HCT116 (cell line): ENCODE data around the gene TP53TG5. TPM values are rescaled to one million over a fixed set of nuclear protein-coding genes. Genes with fewer than 3 reads are reported as not detected.

ENCODE experiments used
- ATAC-seq: fragments of 200-7000 bp; cut with Tn5 transposase; 2 replicates; pipeline ENCODE4 v1.9.1; 2020; ENCODE audit warnings: mild to moderate bottlenecking, moderate library complexity
- BruUV-seq: library from RNA; stranded (reverse); fragments of 400-500 nt; replicated peaks from 2 replicates; lab custom pipeline; 2021; lab: Mats Ljungman, UMichigan
- CTCF ChIA-PET: fragments of 300-600 bp; sonication (Branson Sonifier 250); formaldehyde crosslinking; loops from one replicate; lab custom pipeline; 2021; ENCODE audit warnings: antibody characterized with exemption; lab: Charles Lee
- POLR2A ChIA-PET: fragments of 300-600, 350-600 bp; sonication (Branson Sonifier 250); formaldehyde crosslinking; loops from one replicate; lab custom pipeline; 2021; ENCODE audit warnings: antibody characterized with exemption; lab: Charles Lee
- RAD21 ChIA-PET, 2 experiments: fragments of 300-600 bp; sonication (Branson Sonifier 250); formaldehyde crosslinking; loops; one replicate each; lab custom pipeline; 2023; ENCODE audit warnings: low total read pairs in 2 of 2; ENCODE audit not compliant: uncharacterized antibody in 2 of 2, unreplicated experiment in 2 of 2, low non-redundant PET in 1 of 2; lab: Charles Lee
- DNase-seq: peaks from one replicate; pipeline ENCODE4 v3.0.0-alpha.2; 2010; ENCODE audit warnings: low read depth, low spot score
- H2AFZ ChIP-seq: fragments of 200-600 bp; shearing (Covaris generic), sonication (generic); 2 replicates; pipeline ENCODE4 v1.6.1; 2017; ENCODE audit warnings: low read depth, mixed run types, mixed read lengths, antibody characterized with exemption, low read length; ENCODE audit not compliant: poor library complexity, severe bottlenecking
- H3K27ac ChIP-seq: 2 replicates; pipeline ENCODE4 v1.5.1; 2012; ENCODE audit warnings: low read depth, low read length
- H3K27me3 ChIP-seq: fragments of 200-600 bp; sonication (generic); 2 replicates; pipeline ENCODE4 v1.6.1; 2016; ENCODE audit warnings: mixed run types, low read length, mixed read lengths; ENCODE audit not compliant: insufficient read depth
- H3K36me3 ChIP-seq, 2 experiments: fragments of 200-500 bp in 1 of 2; fragments of 200-600 bp in 1 of 2; sonication (Bioruptor generic) in 1 of 2; sonication (generic) in 1 of 2; 2 replicates each; pipeline versions ENCODE4 v1.5.1 to v1.6.1; 2014 to 2016; ENCODE audit warnings: low read length in 2 of 2, inconsistent platforms in 1 of 2, mixed read lengths in 1 of 2, mixed run types in 1 of 2; ENCODE audit not compliant: insufficient read depth in 2 of 2, control insufficient read depth in 1 of 2
- H3K4me1 ChIP-seq, 2 experiments: fragments of 200-600 bp in 1 of 2; sonication (generic) in 1 of 2; 2 replicates each; pipeline versions ENCODE4 v1.5.1 to v1.6.1; 2012 to 2017; ENCODE audit warnings: low read length in 2 of 2, inconsistent platforms in 1 of 2, mild to moderate bottlenecking in 1 of 2, mixed read lengths in 1 of 2, mixed run types in 1 of 2, moderate library complexity in 1 of 2; ENCODE audit not compliant: insufficient read depth in 2 of 2, control insufficient read depth in 1 of 2
- H3K4me2 ChIP-seq: fragments of 200-600 bp; sonication (generic); 2 replicates; pipeline ENCODE4 v1.6.1; 2017; ENCODE audit warnings: mixed run types, low read length, mixed read lengths
- H3K4me3 ChIP-seq, 2 experiments: fragments of 200-600 bp in 1 of 2; sonication (generic) in 1 of 2; replicated peaks in 1 of 2; 2 replicates each; pipeline ENCODE4 v1.5.1; 2011 to 2016; ENCODE audit warnings: low read length in 2 of 2, control low read depth in 1 of 2, low read depth in 1 of 2, mild to moderate bottlenecking in 1 of 2, mixed read lengths in 1 of 2, mixed run types in 1 of 2
- H3K79me2 ChIP-seq: fragments of 200-600 bp; sonication (generic); 2 replicates; pipeline ENCODE4 v1.6.1; 2017; ENCODE audit warnings: mild to moderate bottlenecking, mixed run types, low read length, moderate library complexity, mixed read lengths; ENCODE audit not compliant: insufficient read depth
- H3K9ac ChIP-seq: fragments of 200-600 bp; sonication (generic); 2 replicates; pipeline ENCODE4 v1.6.1; 2016; ENCODE audit warnings: low read length, mixed read lengths
- H3K9me2 ChIP-seq: fragments of 200-600 bp; sonication (generic), shearing (Covaris generic); 2 replicates; pipeline ENCODE4 v1.6.1; 2017; ENCODE audit warnings: mixed run types, mild to moderate bottlenecking, moderate library complexity; ENCODE audit not compliant: insufficient read depth
- H3K9me3 ChIP-seq, 2 experiments: fragments of 200-500 bp in 1 of 2; fragments of 200-600 bp in 1 of 2; sonication (Bioruptor generic) in 1 of 2; sonication (generic) in 1 of 2; 2 replicates each; pipeline ENCODE4 v1.6.1; 2014 to 2017; ENCODE audit warnings: low read length in 2 of 2, mixed read lengths in 2 of 2, inconsistent platforms in 1 of 2, low read depth in 1 of 2, mild to moderate bottlenecking in 1 of 2, mixed run types in 1 of 2, moderate library complexity in 1 of 2; ENCODE audit not compliant: control insufficient read depth in 1 of 2, insufficient read depth in 1 of 2
- H4K20me1 ChIP-seq: fragments of 200-600 bp; sonication (generic), shearing (Covaris generic); 2 replicates; pipeline ENCODE4 v1.6.1; 2017; ENCODE audit warnings: mixed run types, mild to moderate bottlenecking, moderate library complexity; ENCODE audit not compliant: insufficient read depth
- CBX3 ChIP-seq: IDR thresholded peaks from 2 replicates; pipeline ENCODE4 v1.6.1; 2012; ENCODE audit warnings: low read depth
- EZH2phosphoT487 ChIP-seq: fragments of 200-600 bp; IDR thresholded peaks from 2 replicates; pipeline ENCODE4 v1.6.1; 2018; ENCODE audit warnings: antibody characterized with exemption, borderline replicate concordance
- FOSL1 ChIP-seq: IDR thresholded peaks from 2 replicates; pipeline ENCODE4 v1.6.1; 2012; ENCODE audit warnings: low read depth
- POLR2AphosphoS5 ChIP-seq: IDR thresholded peaks from 2 replicates; pipeline ENCODE4 v1.6.1; 2011; ENCODE audit warnings: mild to moderate bottlenecking, low read depth, low read length, moderate library complexity
- REST ChIP-seq: IDR thresholded peaks from 2 replicates; pipeline ENCODE4 v1.6.1; 2012; ENCODE audit warnings: low read depth
- SP1 ChIP-seq: IDR thresholded peaks from 2 replicates; pipeline ENCODE4 v1.6.1; 2012; ENCODE audit warnings: low read depth
- TCF7L2 ChIP-seq: IDR thresholded peaks from 2 replicates; pipeline ENCODE4 v1.7.0; 2011; ENCODE audit warnings: borderline replicate concordance, inconsistent platforms; ENCODE audit not compliant: insufficient read depth, insufficient read length; ENCODE audit errors: extremely low read depth
- YY1 ChIP-seq: IDR thresholded peaks from 2 replicates; pipeline ENCODE4 v1.6.1; 2011; ENCODE audit warnings: low read length, low read depth, moderate library complexity, mild to moderate bottlenecking; ENCODE audit not compliant: insufficient replicate concordance; ENCODE audit errors: extremely low read depth
- ZFX ChIP-seq: fragments of 450-650 bp; IDR thresholded peaks from 2 replicates; pipeline ENCODE4 v1.6.1; 2017
- intact Hi-C: fragments of 100-400 bp; cut with micrococcal nuclease; formaldehyde crosslinking; loops from 2 replicates; pipeline ENCODE4 v1.10.0; 2022
- total RNA-seq: library from RNA; stranded (reverse); gene quantifications from one replicate; pipeline ENCODE4 v1.2.1, GENCODE V29; 2021; ENCODE audit not compliant: unreplicated experiment
- TF ChIP-seq, protein P1 (sequence below): IDR thresholded peaks from 2 replicates; pipeline ENCODE4 v1.6.1; 2012

The TP53TG5 gene
- total RNA-seq, 1 experiment from 2014 or later, result 0.76 TPM

DNA sequence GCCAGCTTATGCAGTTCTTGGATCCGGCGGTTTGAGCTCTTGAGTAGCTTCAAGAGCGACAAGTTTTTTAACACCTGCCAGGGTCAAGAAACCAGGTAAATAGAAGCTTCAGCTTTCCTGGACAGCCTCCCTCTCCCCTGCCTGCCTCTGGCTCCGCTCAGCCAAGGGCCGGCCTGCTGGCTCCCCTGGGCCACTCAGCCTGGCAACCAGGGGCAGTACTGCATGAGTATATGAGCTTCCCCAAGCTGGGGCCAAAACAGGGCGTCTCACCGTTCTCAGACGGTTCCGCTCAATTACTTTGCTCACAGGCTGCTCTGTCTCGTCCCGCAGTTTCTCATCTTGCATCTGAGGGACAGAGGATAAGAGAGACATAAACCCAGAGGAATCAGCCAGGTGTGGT, 856 bp downstream of the TP53TG5 start:
- no peaks in the 10 kb centered on the region for H3K36me3 ChIP-seq
- TF ChIP-seq FOSL1, result no peak
- no peak for TF ChIP-seq POLR2AphosphoS5
- TF ChIP-seq EZH2phosphoT487, result no peak
- no peak for TF ChIP-seq SP1
- TF ChIP-seq, protein P1, sequence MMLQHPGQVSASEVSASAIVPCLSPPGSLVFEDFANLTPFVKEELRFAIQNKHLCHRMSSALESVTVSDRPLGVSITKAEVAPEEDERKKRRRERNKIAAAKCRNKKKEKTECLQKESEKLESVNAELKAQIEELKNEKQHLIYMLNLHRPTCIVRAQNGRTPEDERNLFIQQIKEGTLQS, result no peak
- no peak for TF ChIP-seq TCF7L2
- TF ChIP-seq CBX3, result no peak
- TF ChIP-seq REST, result no peak
- no peak for TF ChIP-seq YY1
- TF ChIP-seq ZFX, result no peak
- TF ChIP-seq, all 23 proteins: peak for 0
- DNase-seq, result no peak
- no peak for ATAC-seq
- ChIA-PET POLR2A (interaction anchor here (1.2 kb wide), 1 partner anchor 15 kb away, joined by 3 read pairs; the partner anchor contains the start of gene SYS1), CTCF (interaction anchor here (0.8 to 2.9 kb wide), 3 partner anchors 14 to 393 kb away, joined by 3 to 11 read pairs (median 3); partner anchors contain the start of gene SYS1), RAD21 (no interaction called here)
- Histone ChIP-seq H3K9me2 (no peaks in the 10 kb centered on the region), H3K4me1 (peaks cover 0 to 20% of the 10 kb centered on the region in 2 experiments; a peak in 2 of 4 replicates), H2AFZ (no peak overlapping the region), H3K9me3 (no peaks in the 10 kb centered on the region), H3K27ac (no peak overlapping the region), H3K4me2 (no peak overlapping the region), H3K79me2 (no peaks in the 10 kb centered on the region), H3K27me3 (no peaks in the 10 kb centered on the region), H3K9ac (no peak overlapping the region), H3K4me3 (no peak overlapping the region), H4K20me1 (no peaks in the 10 kb centered on the region)
- intact Hi-C loops, result no loop called here
- BruUV-seq, result no TSS peak
